Hippocampal formation (tissue), 2 donors: ENCODE results near the gene DYNC2I2.

Source experiments
- DNase-seq, 2 donors: peaks; one replicate each; lab custom pipeline; 2025; lab: John Stamatoyannopoulos, UW

The DYNC2I2 gene

DNA sequence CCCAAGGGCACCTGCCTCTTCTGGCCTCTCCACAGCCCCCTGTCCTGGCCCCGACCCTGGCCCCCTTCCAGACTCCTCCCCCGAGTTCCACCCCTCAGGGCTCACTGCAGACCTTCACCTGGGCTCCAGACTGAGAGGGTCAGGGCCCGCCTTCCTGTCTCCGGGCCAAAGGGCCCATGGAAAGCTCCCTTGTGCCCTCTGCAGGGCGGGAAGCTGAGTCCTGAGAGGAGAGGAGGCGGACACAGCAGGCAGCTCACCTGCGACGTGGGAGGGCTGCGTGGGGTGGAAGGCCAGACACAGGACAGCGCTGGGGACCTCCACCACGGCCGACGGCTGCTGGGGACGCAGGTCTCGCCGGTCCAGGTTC, 20.6 kb downstream of the DYNC2I2 start:
- no peak for DNase-seq

DNA sequence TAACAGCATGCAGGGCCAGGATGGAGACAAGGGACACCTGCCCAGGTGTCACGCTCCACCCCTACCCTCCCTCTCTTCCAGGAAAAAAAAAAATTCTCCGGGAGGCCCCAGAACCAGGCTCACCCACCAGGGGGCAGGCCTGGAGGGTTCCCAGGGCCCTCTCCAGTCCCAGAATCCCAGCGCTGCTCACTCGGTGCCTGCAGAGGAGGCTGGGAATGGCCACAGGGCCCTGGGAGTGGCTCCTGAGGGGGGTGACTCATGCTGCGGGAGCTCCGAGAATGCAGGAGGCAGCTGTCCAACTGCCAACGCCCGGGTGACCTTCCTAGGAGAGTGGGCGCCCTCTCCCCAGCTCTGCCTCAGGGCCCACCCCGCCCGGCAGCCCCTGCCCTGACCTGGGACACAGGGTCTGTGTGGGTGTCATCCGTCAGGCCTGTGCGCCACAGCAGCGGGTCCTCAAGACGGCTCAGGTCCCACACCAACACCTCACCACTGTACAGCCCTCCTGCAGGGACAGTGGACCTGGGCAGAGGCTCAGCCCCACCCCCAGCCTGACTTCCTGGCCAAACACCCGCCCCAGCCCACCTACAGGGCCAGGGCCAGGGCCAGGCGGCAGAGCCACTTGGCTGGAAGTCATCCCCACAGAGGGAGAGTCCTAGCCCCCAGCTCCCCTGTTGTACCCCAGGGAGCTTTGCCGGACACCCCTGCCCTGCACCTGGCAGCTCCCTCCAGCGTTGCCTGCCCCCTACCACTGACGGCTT, 21.2 kb downstream of the DYNC2I2 start:
- no peak for DNase-seq

DNA sequence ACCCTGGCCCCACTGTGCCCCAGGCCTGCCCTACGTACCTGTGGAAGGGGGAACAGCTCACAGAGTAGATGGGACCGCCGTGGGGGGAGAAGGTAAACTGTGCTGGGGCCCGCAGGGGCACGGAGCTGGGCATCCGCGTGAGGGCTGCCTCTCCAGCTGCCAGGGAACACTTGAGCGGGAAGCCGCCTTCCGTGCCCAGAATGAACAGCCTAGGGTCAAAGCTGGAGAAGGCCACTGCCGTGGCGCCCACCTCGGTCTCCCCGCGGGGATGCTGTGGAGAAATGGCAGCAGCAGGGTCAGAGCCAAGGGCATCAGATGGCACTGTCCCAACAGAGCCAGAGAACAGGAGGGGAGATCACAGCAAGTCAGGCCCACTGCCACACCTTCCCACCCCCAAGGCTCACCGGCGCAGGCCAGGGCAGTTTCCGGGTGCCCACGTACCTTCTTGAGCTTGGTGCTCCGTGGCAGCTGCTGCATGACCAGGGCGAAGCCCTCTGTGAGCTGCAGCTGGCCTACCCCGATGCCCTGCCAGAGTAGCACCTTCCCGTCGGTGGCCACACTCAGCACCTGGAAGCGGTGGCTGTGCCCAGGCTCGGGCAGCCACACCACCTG, 21.9 kb downstream of the DYNC2I2 start:
- DNase-seq: no peak

DNA sequence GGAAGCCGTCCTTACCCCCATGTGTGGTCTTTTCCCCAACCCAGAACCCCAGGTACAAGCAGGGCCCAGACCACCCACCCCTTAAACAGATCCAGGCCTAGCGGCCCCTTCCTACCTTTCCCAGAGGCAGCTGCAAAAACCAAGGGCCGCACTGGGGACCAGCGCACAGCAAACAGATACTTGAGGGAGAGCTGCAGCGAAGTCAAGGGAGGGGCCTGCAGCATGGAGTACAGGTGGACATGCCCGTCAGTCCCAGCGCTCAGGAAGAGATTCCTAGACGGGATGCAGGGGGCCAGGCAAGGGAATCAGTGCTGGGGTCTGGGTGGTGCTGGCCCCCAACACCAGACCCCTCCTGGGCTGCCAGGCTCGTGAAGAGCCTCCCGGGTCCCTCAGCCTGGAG, 22.5 kb downstream of the DYNC2I2 start:
- DNase-seq: no peak

DNA sequence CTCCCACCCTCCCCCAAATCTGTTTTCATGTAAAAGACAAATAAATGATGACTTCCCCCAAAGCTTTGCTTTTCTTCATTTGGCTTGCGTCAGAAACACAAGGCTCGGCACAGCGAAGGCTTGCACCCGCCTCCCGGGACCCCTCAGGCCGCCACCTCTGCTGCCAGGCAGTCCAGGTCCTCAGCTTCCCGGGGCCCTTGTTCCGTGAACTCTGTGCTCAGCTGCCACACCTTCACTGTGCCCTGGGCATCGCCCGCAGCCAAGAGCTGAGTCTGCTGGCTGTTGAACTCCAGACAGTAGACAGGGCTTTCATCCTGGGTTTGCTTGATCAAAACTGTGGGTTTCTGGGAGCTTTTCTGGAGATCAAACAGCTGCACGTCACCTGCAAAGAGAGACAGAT, 23.0 kb downstream of the DYNC2I2 start:
- no peak for DNase-seq

DNA sequence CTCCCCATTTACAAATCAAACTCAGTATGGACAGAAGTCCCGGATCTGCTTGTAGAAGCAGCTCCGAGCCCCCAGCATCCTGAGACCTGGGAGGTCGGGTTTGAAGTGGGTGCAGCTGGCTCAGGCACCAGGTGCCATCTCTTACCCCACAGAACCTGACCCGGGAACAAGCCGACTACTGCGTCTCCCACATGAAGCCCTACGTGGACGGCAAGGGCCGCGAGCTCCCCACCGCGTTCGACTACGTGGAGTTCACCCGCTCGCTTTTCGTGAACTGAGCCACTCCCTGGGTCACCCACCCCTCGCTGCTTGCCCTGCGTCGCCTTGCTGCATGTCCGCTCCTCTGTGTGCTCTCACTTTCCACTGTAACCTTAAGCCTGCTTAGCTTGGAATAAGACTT, 23.6 kb downstream of the DYNC2I2 start:
- no peak for DNase-seq

DNA sequence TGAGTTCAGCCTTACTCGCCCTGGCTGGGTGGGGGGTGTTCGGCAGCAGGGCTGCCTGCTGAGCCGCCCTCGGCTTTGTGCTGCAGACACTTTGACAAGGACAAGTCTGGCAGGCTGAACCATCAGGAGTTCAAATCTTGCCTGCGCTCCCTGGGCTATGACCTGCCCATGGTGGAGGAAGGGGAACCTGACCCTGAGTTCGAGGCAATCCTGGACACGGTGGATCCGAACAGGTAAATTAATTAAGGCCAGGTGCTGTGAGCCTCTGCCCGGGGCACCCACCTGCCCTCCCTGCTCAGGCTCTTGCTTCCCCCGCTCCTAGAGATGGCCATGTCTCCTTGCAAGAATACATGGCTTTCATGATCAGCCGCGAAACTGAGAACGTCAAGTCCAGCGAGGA, 24.2 kb downstream of the DYNC2I2 start:
- DNase-seq: no peak

DNA sequence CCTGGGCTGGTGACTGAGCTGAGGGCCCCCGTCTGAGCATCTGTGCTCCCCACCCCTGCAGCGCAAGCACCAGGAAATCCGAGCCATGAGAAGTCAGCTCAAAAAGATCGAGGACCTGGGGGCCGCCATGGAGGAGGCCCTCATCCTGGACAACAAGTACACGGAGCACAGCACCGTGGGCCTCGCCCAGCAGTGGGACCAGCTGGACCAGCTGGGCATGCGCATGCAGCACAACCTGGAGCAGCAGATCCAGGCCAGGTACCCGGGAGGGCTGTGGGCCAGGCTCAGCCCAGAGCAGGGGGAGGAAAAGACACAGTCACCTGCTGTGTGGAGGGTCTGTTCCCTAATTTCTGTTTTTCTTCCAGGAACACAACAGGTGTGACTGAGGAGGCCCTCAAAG, 24.6 kb downstream of the DYNC2I2 start:
- DNase-seq: no peak

DNA sequence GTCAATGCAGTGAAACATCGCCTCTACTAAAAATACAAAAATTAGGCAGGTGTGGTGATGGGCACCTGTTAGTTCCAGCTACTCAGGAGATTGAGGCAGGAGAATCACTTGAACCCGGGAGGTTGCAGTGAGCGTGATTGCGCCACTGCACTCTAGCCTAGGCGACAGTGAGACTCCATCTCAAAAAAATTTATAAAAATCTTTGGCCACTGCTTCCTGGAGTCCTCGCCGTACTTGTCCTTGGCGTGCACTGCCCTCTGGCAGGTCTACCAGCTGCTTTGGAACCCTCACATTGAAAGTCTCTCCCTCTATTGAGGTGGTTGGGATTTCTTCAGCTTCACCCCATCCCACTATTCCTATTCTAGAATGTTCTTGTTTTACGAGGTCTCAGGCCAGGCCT, 25.0 kb downstream of the DYNC2I2 start:
- DNase-seq: no peak

DNA sequence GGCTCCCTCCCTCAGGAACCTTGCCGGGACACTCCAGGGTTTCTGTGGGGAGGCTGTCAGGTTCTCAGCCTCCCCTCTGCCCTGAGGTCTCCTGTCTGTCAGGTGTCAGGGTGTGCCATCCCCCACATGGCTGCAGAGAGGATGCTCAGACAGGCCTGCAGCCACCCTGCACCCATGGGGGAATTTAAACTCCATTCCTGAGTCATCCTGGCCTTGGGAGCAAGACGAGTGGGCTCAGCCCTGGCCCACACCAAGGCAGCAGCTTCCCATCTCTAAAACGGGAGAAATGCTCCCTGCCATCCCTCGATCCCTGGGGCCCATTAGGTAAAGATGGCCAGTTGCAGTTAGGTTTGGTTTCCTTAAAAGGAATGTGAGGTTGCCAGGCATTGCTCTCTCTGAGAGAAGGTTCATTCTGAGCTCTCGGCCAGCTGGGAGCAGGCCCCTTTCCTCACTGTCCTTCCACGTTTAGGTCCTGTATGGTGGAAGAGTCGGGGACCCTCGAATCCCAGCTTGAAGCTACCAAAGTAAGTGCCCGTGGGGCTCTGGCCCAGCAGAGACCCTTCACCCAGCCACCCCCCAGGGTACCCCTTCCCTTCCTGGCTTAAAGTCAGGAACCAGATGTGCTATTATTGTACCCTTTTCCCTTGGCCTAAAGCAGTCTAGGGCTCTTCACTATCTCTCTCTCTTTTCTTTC, 26.6 kb downstream of the DYNC2I2 start:
- DNase-seq: no peak

DNA sequence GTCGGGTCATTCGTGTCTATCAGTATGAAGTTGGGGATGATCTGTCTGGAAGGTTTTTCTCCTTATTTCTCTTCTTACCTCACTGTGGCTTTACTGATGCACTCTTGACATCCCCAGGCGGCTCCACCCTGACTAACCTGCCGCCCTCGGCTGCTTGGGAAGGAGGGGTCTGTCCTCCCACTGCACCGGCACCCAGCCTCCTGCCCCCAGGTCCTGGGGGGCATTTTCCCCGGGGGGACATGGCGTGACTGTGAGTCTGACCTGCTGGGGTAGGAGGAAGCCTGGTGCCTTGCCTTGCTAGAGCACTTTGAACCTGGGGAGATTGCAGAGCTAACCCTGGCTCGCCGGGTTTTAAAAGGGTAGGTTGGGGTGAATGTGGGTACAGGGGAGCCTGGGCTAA, 27.5 kb downstream of the DYNC2I2 start:
- no peak for DNase-seq

DNA sequence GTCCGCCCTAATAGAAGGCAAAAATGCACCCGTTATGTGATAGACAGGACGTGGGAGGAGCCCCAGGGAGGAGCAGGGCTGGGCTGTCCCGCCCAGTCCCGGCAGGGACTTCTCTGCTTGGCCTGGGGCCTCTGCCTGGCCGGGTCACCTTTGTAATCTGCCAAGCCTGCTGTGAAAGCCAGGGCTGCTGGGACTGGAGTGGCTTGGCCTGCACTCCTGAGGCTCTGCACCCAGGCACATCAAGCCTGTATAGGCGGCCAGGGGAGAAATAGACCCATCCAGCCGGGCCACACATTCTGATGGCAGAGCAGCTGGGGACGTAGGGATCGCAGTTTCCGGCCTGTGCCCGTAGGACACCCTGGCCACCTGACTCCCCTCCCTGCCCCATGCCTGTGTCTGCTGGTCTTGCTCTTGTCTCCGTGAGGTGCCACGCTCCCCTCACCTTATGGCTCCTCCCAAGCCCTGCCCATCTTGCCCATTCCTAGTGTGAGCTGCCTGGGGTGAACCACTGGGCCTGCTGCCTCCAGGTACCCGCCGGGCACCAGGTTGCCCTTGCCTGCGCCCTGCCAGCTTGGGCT, 28.1 kb downstream of the DYNC2I2 start:
- DNase-seq: peak; percentile 19 to 24

DNA sequence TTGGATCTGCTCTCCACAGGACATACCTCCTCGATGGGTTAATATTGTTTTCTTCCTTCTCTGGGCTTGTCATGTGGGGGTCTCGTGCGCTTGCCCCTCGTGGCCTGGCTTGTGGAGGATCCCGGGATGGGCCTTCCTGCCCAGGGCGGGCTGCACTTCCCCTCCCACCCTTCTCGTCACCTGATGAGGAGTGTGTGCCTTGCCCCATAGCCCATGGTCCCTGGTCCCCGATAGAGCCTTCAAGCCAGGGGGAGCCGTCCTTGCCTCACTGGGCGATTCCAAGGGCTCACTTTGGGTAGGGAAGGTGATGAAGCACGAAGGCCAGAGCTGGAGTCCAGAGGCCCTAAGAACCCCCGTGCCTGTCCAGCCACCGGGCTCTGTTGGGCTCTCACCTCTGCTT, 28.7 kb downstream of the DYNC2I2 start:
- DNase-seq: no peak

DNA sequence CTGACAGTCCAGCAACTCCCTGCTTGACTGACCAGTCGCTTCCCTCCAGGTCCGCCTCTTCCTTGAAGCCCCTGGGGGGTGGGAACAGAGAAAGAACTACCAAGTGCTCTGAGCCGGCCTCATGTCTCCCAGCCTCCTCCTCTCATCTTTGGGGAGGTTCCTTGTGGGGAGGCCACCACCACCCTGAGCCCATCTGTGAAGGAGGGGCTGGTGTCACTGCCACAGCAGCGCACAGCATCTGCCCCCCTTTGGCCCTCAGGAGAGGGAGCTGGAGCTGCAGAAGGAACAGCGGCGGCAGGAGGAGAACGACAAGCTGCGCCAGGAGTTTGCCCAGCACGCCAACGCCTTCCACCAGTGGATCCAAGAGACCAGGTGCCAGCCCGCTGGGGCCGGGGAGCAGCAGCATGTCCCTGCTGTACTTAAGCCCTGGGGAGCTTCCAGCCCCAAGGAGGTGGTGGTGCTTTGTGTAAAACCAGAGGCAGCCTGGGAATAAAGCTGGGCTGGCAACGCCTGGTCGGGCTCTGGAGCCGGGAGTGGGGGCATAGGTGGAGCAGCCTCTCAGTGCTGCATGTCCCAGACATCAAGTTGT, 29.4 kb downstream of the DYNC2I2 start:
- peak in 1 of 2 donors; percentile 29 for DNase-seq

DNA sequence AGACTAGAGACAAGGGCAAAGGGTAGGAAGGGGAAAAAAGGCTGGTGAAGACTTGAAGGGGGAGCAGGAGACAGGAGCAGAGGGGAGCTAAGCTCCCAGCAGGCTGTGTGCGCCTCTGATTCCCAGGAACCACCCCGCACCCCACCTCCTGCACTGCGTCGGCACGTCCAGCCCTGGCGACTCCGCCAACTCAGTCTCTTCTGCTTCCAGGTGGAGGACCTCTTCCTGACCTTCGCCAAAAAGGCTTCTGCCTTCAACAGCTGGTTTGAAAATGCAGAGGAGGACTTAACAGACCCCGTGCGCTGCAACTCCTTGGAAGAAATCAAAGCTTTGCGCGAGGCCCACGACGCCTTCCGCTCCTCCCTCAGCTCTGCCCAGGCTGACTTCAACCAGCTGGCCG, 30.5 kb downstream of the DYNC2I2 start:
- no peak for DNase-seq

DNA sequence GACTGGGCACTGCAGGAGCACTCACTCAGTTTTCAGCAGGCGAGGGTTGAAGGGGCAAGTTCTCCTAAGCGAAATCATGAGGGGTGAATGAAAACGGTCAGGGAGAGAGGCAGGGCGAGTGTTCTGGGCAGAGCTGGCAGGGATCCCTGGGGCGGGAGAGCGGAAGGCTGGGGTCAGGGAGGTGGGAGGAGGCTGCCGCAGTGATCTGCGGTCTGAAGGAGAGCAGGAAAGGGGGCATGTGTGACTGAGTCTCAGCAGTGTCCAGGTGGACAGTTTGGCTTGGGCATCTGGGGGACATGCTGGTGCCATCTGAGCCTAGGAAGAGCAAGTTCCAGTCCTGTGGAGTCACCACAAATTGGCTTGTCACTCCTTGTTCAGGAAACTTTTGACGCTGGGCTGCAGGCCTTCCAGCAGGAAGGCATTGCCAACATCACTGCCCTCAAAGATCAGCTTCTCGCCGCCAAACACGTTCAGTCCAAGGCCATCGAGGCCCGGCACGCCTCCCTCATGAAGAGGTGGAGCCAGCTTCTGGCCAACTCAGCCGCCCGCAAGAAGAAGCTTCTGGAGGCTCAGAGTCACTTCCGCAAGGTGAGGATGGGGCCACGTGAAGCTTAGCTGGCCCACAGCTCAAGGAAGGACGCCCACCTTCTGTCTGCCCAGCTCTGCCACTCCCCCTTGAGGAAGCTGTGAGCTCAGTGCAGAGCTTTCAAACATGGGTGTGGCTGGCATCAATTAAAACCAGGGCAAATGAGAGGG, 31.1 kb downstream of the DYNC2I2 start:
- DNase-seq: no peak

DNA sequence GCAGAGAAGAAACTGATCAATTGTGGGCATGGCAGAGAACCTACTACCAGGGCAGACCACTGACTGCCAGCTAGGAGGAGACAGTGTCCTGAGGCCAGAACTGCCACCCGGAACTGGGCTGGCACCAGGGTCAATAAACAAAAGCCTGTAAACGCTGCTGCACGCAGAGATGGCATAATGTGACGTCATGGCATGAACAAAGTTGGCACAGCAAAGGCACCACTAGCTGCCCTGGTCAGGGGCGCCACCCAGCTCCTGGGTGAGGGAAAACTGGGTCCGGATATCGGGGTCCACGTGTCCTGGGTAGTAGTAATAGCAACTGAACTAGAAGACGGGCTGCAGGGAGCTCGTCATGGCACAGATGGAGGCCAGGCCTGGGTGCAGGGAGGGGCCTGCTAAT, 32.1 kb downstream of the DYNC2I2 start:
- DNase-seq: no peak

DNA sequence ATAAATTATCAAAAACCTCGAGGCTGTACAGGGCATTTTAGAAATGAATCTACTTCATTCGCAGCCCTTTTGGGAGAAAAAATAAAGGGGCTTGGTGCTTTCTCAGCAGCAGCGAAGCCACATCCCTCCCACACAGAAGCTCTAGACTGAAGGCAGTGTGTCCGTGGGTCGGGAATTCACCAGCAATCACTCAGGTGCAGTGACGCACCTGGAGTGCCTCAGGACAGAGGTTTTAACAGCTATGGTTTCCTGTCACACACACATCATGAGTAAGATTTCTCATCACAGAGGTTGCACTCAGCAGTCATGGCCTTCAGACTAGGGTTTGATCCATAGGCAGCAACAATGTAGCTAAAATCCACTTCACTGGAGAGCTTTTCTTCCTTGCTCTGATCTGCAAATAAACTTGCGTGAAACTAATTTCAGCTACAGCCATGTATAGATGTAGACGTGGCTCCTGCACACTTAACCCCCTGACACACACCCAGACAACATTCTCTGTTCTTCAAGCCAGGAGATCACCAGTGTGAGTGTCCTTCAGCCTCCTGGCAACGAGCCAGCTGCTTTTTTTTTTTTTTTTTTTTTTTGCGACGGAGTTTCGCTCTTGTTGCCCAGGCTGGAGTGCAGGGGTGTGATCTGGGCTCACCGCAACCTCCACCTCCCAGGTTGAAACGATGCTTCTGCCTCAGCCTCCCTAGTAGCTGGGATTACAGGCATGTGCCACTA, 34.8 kb downstream of the DYNC2I2 start:
- no peak for DNase-seq

DNA sequence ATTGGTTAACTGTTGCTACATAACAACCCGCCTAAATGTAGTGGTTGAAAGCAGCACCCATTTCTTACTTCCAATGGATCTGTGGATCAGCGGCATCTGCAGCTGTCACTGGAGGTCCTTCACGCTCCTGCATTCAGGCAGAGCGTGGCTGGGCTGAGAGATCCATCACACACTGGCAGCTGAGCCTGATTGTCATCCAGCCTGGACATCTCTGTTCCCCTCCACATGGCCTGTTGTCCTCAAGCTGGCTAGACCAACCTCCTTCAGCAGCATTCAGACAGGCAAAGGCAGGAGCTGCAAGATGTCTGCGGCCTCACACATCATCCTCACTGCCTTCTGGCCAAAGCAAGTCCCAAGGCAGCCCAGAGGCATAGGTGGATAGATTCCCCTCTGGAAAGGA, 36.9 kb downstream of the DYNC2I2 start:
- DNase-seq: no peak

DNA sequence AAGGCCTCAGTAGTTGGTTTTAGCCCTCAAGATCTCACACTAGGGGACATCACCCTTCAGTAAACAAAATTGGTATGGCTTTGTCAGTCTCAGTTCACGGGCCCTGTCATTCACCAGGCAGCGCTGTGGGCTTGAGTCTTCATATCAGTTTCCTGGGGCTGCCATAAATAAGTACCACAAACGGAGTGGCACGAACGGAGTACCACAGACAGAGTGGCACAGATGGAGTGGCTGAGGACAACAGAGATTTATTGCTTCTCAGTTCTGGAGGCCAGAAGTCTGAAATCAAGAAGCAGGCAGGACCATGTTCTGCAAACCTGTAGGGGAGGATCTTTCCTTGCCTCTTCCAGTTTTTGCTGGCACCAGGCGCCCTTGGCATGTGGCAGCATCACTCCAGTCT, 37.5 kb downstream of the DYNC2I2 start:
- no peak for DNase-seq

DNA sequence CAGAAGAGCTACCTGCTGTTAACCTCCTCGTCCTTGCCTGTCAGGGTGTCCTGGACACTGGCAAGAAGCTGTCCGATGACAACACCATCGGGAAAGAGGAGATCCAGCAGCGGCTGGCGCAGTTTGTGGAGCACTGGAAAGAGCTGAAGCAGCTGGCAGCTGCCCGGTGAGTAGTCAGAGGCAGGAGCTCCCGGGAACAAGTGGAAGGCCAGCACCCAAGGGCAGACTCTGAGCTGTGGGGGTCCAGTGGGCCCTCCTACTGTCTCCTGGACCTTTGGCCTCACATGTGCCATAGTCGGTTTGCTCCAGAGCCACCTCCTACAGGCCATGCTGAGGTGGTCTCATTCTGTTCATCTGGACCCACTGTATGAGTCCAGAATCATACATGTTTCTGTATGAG, 38.7 kb downstream of the DYNC2I2 start:
- no peak for DNase-seq
